Measurements from ENCODE around the gene STRN3.

The STRN3 gene

GRCh38 chr14:30873308-30874119 lies 152.7 kb downstream of the STRN3 start:
- no peak for DNase-seq (ENCODE audit: low spot score)

GRCh38 chr14:30872602-30873001 lies 153.6 kb downstream of the STRN3 start:
- DNase-seq (ENCODE audit: low spot score): no peak

- DNase-seq (ENCODE audit: low spot score): no peak
Measured at GRCh38 chr14:30869551-30870155, 156.5 kb downstream of the STRN3 start.

DNA sequence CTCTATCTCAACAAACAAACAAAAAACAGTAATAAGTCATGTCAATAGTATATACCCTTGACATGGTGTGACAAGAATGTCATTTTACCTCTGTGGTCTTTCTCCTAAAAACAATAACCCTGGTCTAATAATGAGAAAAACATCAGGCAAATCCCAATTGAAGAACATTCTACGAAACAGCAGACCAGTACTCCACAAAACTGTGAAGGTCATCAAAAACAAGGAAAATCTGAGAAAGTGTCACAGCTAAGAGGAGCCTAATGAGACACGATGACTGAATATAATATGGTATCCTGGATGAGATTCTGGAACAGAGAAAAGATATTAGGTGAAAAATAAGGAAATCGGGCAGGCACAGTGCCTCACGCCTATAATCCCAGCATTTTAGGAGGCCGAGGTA lies 157.4 kb downstream of the STRN3 start:
- no peak for DNase-seq (ENCODE audit: low spot score)

DNA sequence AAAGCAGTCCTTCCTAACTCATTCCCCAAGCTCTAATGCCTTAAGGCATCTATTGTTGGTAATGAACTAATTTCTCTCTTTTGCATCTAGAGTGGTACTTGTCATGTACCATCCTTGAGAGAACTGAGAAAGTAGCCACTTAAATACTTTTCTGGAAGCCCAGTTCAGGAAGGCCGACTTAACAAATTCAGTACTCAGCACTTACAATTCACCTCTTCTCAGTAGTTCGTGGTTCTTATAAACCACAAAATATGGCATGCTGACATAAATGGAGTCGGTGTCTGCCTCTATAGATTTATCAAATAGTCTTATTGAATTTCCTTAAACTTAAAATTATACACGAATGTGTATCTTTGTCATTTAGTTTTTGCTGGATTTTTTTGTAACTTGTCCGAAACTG lies 161.2 kb downstream of the STRN3 start:
- no peak for DNase-seq (ENCODE audit: low spot score)

GRCh38 chr14:30861200-30861599 lies 165.0 kb downstream of the STRN3 start:
- no peak for DNase-seq (ENCODE audit: low spot score)

- DNase-seq (ENCODE audit: low spot score): no peak
Measured at GRCh38 chr14:30855345-30856037, 170.7 kb downstream of the STRN3 start.

DNA sequence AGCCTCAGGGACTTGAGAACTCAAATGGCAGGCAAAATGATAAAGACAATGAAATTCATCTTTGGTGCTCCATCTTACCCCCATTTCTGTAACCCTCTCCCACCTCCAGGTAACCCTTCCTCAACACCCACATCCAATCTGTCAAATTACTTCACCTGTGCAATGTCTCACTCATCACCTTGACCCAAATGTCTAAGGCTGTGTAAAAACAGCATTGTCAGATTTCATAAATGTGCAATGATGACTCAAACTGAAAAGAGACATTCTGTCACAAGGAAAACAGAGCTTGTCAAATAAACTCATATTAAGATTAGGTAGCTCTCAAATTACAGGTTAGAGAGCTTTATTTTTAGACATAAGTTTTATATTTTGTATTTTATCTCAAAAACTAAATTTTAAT lies 171.7 kb downstream of the STRN3 start:
- no peak for DNase-seq (ENCODE audit: low spot score)

GRCh38 chr14:30853946-30854345 lies 172.2 kb downstream of the STRN3 start:
- DNase-seq (ENCODE audit: low spot score): no peak

DNA sequence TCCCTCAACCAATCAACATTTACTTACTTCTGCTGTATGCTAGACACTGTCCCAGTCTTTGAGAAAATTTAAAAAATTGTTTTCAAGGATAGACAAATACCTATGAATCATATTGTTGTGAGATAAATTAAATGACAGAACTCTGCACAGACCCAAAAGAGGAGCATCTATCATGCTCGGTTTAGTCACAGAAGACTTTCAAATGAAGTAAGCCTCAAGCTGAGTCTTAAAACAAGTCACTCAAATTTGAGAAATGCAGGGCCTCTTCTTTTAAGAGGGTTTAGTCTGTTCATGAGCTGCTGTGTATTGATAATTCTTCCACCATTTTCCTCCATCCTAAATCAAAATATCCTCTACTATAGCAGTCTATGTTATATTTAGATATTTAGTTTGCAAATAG lies 176.2 kb downstream of the STRN3 start:
- no peak for DNase-seq (ENCODE audit: low spot score)

- no peak for DNase-seq (ENCODE audit: low spot score)
Measured at GRCh38 chr14:30849354-30849753, 176.8 kb downstream of the STRN3 start.

DNA sequence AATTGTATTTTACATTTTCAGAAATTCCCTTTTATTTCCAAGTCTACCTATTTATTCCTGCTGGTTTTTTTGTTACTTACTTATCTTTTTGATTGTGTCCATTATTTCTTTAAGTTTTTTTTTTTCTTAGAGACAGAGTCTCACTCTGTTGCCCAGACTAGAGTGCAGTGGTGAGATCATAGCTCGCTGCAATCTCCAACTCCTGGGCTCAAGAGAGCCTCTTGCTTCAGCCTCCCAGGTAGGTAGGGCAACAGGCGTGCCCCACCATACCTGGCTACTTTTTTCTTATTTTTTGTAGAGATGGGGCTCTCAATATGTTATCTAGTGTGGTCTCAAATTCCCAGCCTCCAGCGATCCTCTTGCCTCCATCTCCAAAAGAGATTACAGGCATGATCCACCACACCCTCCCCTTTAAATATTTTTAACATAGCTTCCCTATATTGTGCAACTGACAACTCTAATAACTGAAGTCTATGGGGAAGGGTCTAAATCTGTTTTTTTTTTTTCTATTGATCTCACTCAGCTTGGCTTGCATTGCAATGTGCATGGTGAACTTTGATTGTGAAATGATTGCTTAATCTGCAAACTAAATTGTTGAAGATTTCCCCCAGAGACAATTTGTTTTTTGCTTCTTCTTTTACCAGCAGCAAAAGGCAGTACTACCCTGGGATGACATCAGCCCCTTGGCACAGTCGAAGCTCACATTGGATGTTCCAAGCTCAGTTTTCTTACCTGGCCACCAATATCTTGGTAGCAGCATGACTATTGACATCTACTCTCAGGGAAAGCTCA lies 177.5 kb downstream of the STRN3 start:
- DNase-seq (ENCODE audit: low spot score): no peak

Measured in cerebellar cortex (tissue), 1 donor.